H4 (cell line): Measurements from ENCODE around the gene PRKG1. TPM values are rescaled to one million over a fixed set of nuclear protein-coding genes. Genes with fewer than 3 reads are reported as not detected.
"Not testable (repeated sequence)": the region's sequence is repeated elsewhere in the genome, so short reads cannot be mapped to it uniquely, and the experiment has no call there.

Experiments
- DNase-seq: peaks from one replicate; pipeline ENCODE4 v3.0.0-alpha.2; 2015; ENCODE audit warnings: low spot score
- total RNA-seq: library from RNA; depleted of rRNA; stranded (reverse); fragments of >200 nt; shearing (Covaris generic); gene quantifications from 2 replicates; pipeline ENCODE4 v1.2.3, GENCODE V29; 2014

Gene PRKG1
- total RNA-seq, 1 experiment from 2014 or later, result 3.4 TPM

DNA sequence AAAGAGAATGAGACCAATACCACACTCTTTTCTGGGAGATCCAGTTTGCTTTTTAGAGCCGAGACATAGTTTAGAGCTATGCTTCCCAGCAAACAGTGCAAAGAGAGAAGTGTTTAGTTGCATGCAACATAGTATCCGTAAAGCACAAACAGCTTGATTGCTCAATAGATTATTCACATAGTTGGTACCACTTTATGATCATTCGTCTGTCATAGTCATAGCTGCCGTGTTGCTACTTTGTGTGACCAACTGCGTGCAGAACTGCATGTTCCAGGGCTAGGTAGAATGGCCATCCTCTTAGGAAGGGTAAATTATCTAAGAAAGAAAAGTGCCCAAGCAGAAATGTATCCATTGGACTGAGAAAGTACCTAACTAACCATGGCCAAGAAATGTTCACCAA, 1036.3 kb downstream of the PRKG1 start:
- DNase-seq, result no peak

DNA sequence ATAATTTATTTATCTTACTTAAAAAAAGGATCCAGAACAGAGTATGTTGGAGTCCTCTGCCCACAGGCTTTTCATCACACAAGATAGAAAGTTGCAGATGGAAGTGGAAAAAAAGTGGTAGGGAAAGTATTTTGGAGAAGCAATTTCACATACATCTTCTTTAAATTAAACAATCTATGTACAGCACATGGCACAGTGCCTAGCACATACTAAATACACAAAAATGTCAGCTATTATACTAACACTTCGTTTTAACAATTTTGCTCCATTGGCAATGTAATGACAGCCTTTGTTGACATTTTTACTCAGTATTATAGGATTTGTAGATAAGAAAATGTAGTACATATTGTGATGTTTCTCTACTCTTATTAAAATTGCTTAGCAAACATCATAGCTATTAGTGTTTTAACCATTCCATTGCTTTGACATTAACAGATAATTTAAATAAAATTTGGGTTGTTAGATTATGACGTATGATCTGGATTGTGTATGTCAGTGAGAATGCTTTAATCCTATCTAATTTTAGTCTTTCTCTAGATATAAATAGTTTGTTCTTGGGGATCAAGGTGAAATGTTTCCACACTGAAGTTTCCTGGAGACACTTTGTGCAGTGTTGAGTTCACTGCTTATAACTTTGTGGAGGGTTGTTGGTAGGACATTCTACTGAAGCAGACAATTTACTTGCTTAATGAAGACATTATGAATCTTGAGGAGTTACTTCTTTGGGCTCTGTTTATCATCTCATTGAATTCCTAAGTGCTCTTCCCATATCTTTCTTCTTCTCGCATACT, 1037.0 kb downstream of the PRKG1 start:
- no peak for DNase-seq

DNA sequence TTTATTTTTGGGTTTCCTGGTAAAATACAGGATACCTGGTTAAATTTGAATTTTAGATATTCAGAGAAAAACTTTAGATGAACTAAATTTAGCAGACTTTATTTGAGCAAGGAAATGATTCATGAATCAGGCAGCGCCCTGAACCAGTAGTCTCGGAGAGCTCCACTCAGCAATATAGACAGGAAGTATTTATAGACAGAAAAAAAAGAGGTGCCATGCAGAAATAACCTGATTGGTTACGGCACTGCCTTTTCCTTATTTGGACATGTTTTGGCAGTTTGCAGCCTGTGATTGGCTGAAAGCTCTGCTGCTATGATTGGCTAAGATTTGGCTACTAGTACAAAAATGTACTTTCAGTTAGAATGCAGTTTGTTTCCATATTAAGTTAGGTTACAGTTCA, 1041.5 kb downstream of the PRKG1 start:
- peak; percentile 20 for DNase-seq

DNA sequence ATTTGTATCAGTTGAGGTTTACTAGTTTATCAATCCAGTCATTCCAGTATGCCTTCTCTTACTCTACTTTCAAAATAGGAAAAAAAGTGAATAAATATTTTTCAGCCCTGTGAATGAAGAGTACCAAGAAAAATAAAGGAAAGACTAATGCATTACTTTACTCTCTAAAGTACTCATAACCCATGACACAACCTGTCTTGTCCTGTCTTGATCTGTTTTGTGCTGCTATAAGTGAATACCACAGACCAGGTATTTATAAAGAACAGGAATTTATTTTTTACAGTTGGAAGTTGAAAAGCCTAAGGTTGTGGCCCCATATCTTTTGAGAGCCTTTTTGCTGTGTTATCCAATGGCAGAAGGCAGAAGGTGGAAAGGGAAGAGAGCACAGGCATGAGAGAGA, 1045.2 kb downstream of the PRKG1 start:
- no peak for DNase-seq

DNA sequence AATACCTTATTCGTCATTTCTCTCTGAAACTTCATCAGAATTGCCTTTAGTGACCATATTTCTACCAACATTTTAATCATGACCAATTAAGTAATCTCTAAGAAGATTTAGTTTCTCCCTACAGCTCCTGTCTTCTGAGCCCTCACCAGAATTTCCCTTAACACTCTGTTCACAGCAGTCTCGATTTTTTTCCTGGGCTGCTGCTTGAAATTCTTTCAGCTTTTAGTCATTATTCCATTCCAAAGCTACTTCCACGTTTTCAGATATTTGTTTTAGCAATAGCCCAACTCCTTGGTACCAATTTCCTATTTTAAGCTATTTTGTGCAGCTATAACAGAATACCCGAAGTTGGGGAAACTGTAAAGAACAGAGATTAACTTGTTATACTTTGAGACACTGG, 1047.4 kb downstream of the PRKG1 start:
- no peak for DNase-seq

DNA sequence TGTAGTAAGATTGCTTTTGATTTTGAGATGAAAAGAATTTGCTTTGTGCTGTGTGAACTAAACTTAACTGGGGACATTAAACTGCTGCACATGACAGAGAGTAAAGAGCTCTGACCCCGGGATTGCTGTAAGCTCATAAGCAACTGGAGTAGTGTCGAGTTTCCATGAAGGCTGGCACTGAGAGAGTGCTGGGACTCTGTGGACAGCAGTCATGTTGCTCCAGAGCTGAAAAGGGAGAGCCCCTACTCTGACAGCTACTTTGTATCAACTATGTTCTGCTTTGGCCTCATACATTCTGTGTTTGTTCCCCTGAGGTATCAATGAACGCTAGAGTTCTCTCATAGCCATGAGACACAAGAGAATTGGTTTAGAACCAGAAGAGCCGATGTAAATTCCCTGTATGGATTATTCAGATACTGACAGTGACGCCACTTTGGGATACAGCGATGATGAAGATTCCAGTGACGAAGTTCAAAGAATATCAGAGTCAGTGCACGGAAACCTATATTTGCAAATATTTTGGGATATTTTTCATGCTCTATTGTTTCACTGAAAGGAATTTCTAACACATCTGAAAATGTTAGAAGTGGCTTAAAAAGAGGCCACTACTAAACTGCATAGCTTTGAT, 1053.9 kb downstream of the PRKG1 start:
- DNase-seq, result no peak

DNA sequence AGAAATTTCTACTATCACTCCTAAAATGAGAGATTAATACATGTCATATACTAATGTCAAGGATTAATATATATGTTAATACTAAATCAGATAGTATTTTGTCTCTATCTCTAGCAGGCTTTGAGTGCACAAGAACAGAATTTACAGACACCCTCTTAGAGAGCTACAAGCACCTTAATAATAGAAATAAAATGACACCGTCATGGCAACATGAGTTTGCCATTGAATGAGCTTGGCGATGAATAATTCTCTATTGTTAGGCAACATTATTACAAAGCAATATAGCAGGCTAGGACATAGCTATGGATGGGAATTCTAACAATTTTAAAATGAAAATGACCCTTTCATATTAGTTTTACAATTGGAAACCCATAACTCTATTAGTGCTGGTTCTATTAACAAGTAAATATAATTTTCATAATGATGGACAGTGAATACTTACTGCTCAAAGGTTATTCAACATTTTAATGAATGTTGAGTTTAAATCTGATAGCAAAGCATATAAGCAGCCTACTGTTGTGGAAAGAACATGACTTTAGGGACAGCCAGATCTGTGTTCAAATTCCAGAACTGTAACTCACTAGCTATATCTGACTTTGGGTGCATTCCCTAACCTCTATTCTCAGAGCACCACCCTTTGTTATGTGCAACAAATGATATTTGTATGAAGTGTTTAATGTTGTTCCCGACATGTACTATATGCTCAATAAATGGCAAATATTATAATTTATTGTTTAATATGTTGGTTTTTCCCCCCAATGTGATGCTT, 1055.3 kb downstream of the PRKG1 start:
- DNase-seq, result no peak

DNA sequence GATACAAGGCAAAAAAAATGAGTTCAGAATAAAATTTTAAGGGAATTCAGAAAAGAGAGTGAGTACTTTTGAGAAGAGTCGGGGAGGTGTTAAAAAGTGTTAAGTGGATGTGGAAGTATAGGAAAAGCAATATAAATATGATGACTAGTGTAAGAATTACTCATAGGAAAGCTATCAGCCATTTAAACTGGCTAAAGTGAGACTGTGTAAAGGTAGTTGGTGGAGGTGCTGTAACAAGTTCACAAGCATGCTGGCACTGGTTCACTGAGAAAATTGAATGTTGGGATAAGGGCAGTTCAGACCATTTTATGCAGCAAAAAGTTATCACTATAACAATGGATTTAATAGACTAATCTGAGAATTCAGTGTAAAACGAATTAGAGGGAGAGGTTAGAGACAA, 1060.8 kb downstream of the PRKG1 start:
- no peak for DNase-seq

DNA sequence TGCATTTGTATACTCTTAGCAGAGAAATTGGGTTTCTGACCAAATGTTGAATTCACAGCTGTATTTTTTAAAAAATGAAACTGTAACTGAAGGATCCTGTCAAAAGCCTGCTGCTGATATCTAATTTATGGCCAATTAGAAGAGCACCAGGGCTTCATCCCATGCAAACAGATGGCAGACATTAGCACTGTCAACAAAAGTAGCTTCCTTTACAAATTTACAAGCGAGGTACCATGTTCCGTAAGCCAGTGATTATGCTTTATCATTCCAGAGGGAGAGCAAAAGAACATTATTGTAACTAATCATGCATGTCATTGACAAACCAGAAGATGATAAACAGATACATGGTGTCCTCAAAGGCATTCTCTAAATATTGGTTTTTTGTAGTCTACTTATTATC, 1062.6 kb downstream of the PRKG1 start:
- DNase-seq, result no peak

DNA sequence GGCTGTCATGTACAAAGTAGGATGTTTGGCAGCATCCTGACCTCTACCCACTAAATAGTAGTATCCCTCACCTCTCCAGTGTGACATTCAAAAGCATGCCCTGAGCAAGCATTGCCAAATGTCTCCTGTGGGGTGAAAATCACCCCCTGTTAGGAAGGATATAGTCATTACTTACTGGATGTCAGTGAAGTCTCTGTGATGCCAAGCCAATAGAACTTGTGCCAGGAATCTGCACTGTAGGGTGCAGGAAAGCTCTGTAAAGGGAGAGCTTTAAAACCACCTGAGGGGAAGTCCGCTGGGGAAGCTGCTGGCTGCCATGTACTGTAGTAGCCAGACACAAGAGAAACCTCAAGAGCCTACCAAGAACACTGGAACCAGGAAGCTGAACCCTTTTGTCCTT, 1069.1 kb downstream of the PRKG1 start:
- no peak for DNase-seq

DNA sequence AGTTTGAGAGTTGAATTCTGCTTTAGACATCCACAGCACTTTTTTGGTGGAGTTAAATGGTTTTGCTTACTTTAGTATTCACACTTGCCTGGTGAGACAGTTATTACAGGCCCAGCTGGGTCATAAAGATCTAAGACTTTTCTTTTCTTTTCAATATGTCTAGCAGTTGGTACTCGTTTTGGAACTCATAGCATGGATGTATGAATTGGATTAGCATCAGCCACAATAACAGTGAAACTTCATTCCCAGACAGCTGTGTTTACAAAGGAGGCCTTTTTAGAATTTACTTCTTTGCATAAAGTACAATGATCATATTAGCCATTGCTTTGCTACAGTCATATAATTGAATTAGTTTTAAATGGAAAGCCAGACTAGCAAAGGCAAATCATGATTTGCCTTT, 1071.3 kb downstream of the PRKG1 start:
- no peak for DNase-seq

DNA sequence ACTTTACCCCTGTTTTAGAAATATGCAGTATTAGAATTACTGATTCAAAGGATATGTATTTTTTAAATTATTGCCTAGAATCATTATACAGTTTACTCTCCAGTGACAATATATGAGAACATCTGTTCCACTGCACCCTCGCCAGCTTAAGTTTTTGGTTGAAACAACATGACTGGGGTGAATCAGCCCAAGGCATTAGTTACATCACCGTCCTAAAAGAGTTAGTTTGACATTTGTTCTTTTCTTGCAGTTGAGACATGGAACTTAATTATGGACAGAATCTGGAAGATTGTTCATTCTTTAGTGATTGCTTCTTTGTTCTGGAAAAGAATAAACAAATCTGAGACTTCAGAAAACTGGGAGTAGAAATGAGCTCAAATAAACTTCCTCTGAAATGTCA, 1072.5 kb downstream of the PRKG1 start:
- DNase-seq, result no peak

DNA sequence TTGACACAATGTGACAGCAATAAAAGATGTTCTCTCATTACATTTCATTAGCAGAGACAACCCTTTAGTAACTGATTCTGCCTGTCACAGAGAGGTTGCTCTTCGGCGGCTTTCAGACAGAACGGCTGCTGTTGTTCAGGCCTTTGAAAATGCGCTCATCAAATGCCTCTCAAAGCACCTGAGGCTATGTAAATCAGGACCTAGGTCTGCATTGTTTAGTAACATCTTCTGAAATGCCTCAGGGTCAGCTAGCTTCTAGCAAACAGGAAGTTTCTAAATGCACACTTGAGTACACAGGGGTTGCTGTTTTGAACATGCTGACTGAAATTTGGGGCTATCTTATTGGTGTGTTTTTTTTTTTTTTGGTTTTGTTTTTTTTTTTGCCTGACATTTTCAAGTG, 1096.5 kb downstream of the PRKG1 start:
- DNase-seq, result no peak

DNA sequence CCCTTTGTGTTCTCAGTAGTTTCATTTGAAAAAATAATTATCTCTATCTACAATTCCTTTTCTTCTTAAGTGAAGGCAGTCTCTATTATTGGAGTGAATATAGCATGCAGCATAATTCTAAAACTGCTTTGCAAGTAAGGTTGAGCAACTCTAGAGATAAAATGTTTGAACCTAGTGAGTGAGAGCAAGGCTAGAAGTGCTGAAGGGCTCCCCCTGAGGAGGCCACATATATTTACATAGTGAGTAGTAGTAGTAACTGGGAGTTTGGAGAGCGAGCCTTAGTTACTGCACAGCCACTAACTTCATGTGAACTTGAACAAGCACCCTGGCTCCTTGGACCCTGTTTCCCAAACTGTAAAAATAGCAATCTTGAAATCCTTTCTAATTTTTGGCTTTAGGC, 1098.3 kb downstream of the PRKG1 start:
- peak; percentile 6 for DNase-seq

DNA sequence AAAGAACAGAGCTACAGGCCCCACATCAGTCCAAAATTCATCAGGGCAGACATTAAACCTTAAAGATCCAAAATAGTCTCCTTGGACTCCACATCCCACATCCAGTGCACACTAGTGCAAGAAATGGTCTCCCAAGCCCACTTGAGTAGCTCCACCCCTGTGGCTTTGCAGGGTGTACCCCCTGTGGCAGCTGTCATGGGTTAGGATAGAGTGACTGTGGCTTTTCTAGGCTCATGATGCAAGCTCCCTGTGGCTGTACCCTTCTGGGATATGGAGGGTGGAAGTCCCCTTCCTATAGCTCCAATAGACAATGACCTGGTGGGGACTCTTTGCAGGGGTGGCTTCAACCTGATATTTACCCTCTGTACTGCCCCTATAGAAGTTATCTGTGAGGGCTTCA, 1111.0 kb downstream of the PRKG1 start:
- DNase-seq, result no peak

DNA sequence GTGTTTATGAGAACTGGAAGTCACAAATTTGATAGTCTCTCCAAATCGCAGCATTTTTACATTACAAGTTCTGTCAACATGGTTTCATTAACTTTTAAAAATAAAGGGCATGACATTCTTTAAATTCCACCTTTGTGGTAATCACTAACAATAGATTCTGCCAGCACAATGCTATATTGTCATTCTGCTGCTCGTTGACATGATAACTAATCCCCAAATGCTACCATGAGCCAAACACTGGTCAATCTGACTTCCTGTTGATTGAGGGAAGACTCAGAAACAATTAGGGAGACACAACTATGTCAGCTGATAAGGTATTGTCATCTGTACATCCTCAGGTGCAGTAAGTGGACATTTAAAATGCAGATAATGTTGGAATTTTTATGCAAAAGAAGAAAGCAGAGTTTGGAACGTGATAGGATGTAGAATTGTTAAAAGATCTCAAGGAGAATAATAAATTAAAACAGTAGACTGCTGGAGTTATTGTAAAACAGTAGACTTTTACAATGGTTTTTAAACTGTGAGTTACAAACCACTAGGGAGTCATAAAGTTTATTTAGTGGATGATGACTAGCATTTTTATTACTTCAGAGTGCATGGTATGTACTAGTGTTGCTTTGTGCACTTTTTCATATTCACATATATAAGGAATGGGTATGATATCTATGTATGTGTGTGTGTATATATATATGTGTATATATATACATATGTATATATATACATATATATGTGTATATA, 1113.4 kb downstream of the PRKG1 start:
- no peak for DNase-seq

DNA sequence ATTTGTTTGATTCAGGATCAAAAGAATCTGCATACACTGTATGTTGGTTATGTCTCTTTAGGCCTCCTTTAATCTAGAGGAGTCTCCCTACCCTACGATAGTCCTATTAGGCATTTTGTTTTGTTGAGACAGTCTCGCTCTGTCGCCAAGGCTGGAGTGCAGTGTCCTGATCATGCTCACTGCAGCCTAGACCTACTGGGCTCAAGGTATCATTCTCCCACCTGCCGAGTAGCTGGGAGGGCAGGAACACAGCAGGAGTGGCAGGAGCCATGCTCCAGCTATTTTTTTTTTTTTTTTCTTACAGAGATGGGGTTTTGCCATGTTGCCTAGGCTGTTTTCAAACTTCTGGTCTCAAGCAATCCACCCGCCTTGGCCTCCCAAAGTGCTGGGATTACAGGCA, 1116.8 kb downstream of the PRKG1 start:
- no peak for DNase-seq

DNA sequence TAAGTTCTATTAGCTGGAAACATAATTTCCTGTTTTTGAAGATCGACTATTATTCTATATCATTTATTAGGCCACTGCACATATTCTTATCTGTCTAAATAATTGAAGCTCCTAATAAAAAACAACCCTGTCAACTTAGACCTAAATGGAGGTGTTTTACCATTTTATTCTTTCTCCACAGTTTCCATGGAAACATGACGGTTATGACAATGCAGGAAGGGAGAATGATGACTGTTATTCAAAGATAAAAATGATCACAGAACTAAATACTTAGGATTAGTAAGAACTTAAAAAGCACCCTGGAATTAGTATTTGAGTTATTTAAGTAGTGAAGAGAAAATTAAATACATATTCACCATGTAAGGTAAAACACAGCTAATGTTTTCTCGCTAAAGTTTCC, 1119.9 kb downstream of the PRKG1 start:
- DNase-seq, result no peak

DNA sequence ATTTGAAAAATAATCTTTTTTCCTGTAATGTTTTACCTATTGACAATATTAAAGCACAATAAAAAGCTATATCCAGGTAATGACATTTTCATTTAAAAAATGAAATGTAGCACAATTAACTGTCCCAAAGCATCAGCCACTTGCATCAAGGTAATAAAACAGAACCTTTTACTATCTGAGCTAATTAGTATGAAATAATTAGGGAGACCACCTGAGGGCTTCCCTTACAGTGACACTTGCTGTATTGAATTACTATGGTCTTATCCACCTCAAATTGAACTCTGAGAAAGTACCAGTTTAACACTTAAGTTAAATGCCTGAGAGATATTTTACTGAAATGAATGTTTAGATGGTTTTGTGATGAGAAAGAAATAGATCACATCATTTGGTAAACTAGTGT, 1120.4 kb downstream of the PRKG1 start:
- DNase-seq, result no peak

DNA sequence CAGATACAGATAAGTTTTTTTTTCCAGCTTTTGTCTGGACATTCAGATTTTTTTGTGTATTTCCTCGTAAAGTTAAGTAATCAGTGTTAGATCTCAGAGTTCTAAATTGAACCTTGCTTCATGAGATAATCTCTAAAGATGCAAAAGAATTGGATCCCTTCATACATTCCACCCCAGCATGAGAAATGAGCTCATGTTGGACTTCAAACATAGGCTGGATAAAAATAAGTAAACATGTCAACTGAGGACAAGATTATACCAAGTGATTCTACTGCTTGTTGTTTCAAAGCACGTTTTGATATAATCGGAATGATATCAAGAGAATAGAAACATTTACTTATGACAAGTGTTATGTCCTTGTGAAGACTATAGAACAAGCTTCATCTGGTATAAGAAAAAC, 1122.8 kb downstream of the PRKG1 start:
- no peak for DNase-seq

DNA sequence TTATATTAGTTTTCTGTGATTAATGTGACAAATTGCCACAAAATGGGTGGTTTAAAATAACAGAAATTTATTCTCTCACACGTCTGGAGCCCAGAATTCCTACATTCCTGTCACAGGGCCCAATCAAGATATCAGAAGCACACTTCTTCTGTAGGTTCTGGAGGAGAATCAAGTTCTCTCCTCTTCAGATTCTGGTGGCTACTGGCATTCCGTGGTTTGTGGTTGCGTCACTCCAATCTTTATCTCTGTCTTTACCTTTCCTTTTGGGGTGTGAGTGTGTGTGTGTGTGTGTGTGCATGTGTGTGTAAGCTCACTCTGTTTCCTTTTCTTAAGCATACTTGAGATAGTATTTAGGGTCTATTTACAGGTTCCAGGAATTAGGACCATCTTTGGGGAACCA, 1124.3 kb downstream of the PRKG1 start:
- DNase-seq, result no peak

DNA sequence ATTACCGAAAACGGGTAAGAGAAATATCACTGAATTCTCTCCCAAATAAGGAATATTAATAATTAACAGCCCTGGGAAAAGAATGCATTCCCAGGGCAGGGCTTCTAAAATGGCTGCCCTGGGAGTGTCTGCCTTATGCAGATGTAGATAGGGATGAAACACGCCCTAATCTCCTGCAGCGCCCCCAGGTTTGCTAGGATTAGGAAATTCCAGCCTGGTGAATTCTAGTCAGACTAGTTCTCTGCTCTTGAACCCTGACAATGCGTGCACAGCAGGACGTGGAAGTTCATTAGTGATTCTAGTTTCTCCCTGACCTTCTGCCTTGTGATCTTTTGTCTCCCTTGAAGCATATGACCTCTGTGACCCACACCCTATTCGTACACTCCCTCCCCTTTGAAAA, 1130.6 kb downstream of the PRKG1 start:
- not testable (repeated sequence) for DNase-seq
